HepG2 (cell line): ENCODE data around the gene SLC16A5. TPM values are rescaled to one million over a fixed set of nuclear protein-coding genes. Genes with fewer than 3 reads are reported as not detected.

Experiments
- ATAD3A ChIP-seq: sonication (generic); formaldehyde crosslinking; IDR thresholded peaks from 2 replicates; pipeline ENCODE4 v1.4.0; 2020; ENCODE audit warnings: missing genetic modification reagents
- CEBPB ChIP-seq: IDR thresholded peaks from 2 replicates; pipeline ENCODE4 v1.6.1; 2011; ENCODE audit warnings: low read depth, low read length, improper control_type of control experiment, borderline replicate concordance
- MTA1 ChIP-seq: sonication (generic); formaldehyde crosslinking; IDR thresholded peaks from 2 replicates; pipeline ENCODE4 v1.4.0; 2020; ENCODE audit warnings: missing genetic modification reagents, mild to moderate bottlenecking, borderline replicate concordance
- NRL ChIP-seq: sonication (generic); formaldehyde crosslinking; IDR thresholded peaks from 2 replicates; pipeline ENCODE4 v1.5.0; 2020; ENCODE audit warnings: missing genetic modification reagents, mild to moderate bottlenecking, moderate library complexity, borderline replicate concordance
- SMAD3 ChIP-seq: sonication (generic); formaldehyde crosslinking; IDR thresholded peaks from 2 replicates; pipeline ENCODE4 v1.4.0; 2020; ENCODE audit warnings: missing genetic modification reagents
- ZBTB7B ChIP-seq: sonication (generic); formaldehyde crosslinking; IDR thresholded peaks from 2 replicates; pipeline ENCODE4 v1.4.0; 2020; ENCODE audit warnings: missing genetic modification reagents
- ZNF816 ChIP-seq: sonication (generic); formaldehyde crosslinking; IDR thresholded peaks from 2 replicates; pipeline ENCODE4 v1.8.0; 2022; ENCODE audit warnings: missing genetic modification reagents, mild to moderate bottlenecking, borderline replicate concordance
- polyA plus RNA-seq, 8 experiments: library from polyadenylated mRNA; depleted of rRNA in 3 of 8; stranded (reverse) in 7 of 8; unstranded in 1 of 8; fragments of >200 nt; fragmentation: Illumina TruSeq in 4 of 8; extraction: Trizol in 4 of 8; gene quantifications; 2 replicates each; pipeline versions ENCODE4 v1.2.1 to v1.2.3, GENCODE V29; 2011 to 2016; ENCODE audit warnings: low read depth in 4 of 8, missing spikeins in 1 of 8, mixed read lengths in 1 of 8; ENCODE audit not compliant: insufficient read depth in 1 of 8
- total RNA-seq, 5 experiments: library from RNA; depleted of rRNA; stranded (reverse); fragments of >200 nt; fragmentation: Illumina TruSeq; extraction: Trizol; gene quantifications; 2 replicates each; pipeline ENCODE4 v1.2.3, GENCODE V29; 2016; ENCODE audit warnings: low read depth in 1 of 5
- TF ChIP-seq, protein P1 (sequence below): sonication (generic); formaldehyde crosslinking; IDR thresholded peaks from 2 replicates; pipeline ENCODE4 v1.8.0; 2022; ENCODE audit warnings: missing genetic modification reagents, low read depth, mild to moderate bottlenecking, borderline replicate concordance
- TF ChIP-seq, protein P2 (sequence below): sonication (generic); formaldehyde crosslinking; IDR thresholded peaks from 2 replicates; pipeline ENCODE4 v1.8.0; 2022; ENCODE audit warnings: missing genetic modification reagents, mild to moderate bottlenecking, inconsistent platforms, borderline replicate concordance
- TF ChIP-seq, protein P3 (sequence below): sonication (generic); formaldehyde crosslinking; IDR thresholded peaks from 2 replicates; pipeline ENCODE4 v1.4.0; 2020; ENCODE audit warnings: missing genetic modification reagents, borderline replicate concordance
- TF ChIP-seq, protein P4 (sequence below): sonication (generic); formaldehyde crosslinking; IDR thresholded peaks from 2 replicates; pipeline ENCODE4 v1.4.0; 2020; ENCODE audit warnings: low read depth, missing genetic modification reagents
- TF ChIP-seq, protein P5 (sequence below): sonication (generic); formaldehyde crosslinking; IDR thresholded peaks from 2 replicates; pipeline ENCODE4 v1.9.0; 2021; ENCODE audit warnings: missing genetic modification reagents, borderline replicate concordance

Gene SLC16A5
- total and polyA plus RNA-seq, 2 of the 13 experiments (the other 11 are each of a cell fraction or from before 2014, with no cell fraction given), result 0.69 to 5.6 TPM

DNA sequence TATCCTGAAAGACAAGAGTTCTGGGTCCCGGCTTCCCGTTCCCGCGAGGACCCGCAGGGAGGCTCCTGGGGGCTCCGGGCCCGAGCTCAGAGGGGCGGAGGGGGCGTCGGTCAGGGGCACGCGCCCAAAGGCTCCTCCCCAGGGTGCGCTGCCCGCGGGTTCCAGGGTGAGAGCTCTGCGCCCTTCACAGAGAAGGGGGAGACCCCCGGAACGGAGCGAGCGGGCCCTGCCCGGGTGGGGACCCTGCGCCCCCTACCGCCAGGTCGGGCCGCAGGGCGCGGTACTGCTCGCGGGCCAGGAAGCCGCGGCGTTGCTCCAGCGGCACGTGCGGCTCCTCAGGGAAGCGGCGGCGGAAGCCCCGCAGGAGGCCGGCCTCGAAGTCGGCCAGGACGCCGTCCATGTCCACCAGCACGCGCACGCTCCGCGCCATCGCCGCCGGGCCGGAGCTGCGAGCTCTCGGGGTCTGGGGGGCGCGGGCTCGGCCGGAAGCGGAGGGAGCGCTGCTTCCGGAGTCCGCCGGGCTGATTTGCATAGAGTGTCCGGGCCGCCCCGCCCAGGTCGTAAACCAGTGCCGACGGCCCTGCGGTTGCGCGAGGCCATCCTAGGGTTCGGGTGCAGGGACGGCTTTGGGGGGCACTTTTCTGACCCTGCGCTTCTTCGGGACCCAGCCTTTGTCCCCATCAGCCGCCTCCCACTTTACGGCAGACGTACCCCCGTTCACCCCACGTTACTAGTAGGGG is 43.7 kb downstream of the SLC16A5 start, which contains the start of gene NT5C (continued):
- TF ChIP-seq SMAD3, result peak; percentile 34; the same call in 1 of the 2 replicates
- TF ChIP-seq, protein P1, sequence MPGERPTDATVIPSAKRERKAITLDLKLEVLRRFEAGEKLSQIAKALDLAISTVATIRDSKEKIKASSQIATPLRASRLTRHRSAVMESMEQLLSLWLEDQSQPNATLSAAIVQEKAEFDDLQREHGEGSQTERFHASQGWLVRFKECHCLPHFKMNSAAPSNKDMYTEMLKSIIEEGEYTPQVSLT, result no peak; the same call in 1 of the 2 replicates
- no peak for TF ChIP-seq NRL
- peak; percentile 65; the same call in 1 of the 2 replicates for TF ChIP-seq MTA1 (CRISPR knock-in tag)
- TF ChIP-seq CEBPB, result no peak
- no peak for TF ChIP-seq ATAD3A (CRISPR knock-in tag)
- TF ChIP-seq, protein P2, sequence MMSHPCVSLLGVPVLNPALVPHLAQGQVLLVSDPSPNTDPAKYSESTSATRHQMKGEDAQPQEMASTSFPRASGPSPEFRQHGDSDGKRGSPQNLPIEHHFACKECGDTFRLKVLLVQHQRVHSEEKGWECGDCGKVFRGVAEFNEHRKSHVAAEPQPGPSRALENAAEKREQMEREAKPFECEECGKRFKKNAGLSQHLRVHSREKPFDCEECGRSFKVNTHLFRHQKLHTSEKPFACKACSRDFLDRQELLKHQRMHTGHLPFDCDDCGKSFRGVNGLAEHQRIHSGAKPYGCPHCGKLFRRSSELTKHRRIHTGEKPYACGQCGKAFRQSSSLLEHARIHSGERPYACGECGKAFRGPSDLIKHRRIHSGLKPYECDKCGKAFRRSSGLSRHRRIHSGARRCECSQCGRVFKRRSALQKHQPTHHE (CRISPR knock-in tag), result peak; percentile 67; the same call in 1 of the 2 replicates
- TF ChIP-seq, protein P3, sequence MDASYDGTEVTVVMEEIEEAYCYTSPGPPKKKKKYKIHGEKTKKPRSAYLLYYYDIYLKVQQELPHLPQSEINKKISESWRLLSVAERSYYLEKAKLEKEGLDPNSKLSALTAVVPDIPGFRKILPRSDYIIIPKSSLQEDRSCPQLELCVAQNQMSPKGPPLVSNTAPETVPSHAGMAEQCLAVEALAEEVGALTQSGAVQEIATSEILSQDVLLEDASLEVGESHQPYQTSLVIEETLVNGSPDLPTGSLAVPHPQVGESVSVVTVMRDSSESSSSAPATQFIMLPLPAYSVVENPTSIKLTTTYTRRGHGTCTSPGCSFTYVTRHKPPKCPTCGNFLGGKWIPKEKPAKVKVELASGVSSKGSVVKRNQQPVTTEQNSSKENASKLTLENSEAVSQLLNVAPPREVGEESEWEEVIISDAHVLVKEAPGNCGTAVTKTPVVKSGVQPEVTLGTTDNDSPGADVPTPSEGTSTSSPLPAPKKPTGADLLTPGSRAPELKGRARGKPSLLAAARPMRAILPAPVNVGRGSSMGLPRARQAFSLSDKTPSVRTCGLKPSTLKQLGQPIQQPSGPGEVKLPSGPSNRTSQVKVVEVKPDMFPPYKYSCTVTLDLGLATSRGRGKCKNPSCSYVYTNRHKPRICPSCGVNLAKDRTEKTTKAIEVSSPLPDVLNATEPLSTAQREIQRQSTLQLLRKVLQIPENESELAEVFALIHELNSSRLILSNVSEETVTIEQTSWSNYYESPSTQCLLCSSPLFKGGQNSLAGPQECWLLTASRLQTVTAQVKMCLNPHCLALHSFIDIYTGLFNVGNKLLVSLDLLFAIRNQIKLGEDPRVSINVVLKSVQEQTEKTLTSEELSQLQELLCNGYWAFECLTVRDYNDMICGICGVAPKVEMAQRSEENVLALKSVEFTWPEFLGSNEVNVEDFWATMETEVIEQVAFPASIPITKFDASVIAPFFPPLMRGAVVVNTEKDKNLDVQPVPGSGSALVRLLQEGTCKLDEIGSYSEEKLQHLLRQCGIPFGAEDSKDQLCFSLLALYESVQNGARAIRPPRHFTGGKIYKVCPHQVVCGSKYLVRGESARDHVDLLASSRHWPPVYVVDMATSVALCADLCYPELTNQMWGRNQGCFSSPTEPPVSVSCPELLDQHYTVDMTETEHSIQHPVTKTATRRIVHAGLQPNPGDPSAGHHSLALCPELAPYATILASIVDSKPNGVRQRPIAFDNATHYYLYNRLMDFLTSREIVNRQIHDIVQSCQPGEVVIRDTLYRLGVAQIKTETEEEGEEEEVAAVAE (CRISPR knock-in tag), result no peak
- TF ChIP-seq, protein P4, sequence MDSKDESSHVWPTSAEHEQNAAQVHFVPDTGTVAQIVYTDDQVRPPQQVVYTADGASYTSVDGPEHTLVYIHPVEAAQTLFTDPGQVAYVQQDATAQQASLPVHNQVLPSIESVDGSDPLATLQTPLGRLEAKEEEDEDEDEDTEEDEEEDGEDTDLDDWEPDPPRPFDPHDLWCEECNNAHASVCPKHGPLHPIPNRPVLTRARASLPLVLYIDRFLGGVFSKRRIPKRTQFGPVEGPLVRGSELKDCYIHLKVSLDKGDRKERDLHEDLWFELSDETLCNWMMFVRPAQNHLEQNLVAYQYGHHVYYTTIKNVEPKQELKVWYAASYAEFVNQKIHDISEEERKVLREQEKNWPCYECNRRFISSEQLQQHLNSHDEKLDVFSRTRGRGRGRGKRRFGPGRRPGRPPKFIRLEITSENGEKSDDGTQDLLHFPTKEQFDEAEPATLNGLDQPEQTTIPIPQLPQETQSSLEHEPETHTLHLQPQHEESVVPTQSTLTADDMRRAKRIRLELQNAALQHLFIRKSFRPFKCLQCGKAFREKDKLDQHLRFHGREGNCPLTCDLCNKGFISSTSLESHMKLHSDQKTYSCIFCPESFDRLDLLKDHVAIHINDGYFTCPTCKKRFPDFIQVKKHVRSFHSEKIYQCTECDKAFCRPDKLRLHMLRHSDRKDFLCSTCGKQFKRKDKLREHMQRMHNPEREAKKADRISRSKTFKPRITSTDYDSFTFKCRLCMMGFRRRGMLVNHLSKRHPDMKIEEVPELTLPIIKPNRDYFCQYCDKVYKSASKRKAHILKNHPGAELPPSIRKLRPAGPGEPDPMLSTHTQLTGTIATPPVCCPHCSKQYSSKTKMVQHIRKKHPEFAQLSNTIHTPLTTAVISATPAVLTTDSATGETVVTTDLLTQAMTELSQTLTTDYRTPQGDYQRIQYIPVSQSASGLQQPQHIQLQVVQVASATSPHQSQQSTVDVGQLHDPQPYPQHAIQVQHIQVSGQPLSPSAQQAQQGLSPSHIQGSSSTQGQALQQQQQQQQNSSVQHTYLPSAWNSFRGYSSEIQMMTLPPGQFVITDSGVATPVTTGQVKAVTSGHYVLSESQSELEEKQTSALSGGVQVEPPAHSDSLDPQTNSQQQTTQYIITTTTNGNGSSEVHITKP (CRISPR knock-in tag), result no peak
- TF ChIP-seq, protein P5, sequence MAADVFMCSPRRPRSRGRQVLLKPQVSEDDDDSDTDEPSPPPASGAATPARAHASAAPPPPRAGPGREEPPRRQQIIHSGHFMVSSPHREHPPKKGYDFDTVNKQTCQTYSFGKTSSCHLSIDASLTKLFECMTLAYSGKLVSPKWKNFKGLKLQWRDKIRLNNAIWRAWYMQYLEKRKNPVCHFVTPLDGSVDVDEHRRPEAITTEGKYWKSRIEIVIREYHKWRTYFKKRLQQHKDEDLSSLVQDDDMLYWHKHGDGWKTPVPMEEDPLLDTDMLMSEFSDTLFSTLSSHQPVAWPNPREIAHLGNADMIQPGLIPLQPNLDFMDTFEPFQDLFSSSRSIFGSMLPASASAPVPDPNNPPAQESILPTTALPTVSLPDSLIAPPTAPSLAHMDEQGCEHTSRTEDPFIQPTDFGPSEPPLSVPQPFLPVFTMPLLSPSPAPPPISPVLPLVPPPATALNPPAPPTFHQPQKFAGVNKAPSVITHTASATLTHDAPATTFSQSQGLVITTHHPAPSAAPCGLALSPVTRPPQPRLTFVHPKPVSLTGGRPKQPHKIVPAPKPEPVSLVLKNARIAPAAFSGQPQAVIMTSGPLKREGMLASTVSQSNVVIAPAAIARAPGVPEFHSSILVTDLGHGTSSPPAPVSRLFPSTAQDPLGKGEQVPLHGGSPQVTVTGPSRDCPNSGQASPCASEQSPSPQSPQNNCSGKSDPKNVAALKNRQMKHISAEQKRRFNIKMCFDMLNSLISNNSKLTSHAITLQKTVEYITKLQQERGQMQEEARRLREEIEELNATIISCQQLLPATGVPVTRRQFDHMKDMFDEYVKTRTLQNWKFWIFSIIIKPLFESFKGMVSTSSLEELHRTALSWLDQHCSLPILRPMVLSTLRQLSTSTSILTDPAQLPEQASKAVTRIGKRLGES (CRISPR knock-in tag), result no peak
- no peak; the same call in 1 of the 2 replicates for TF ChIP-seq ZNF816 (CRISPR knock-in tag)
- TF ChIP-seq ZBTB7B (CRISPR knock-in tag), result peak; percentile 93
